Keratinocyte (primary cell): ENCODE data around the gene DLG5. TPM values are rescaled to one million over a fixed set of nuclear protein-coding genes. Genes with fewer than 3 reads are reported as not detected.
A peak's percentile ranks its signal among the peaks of the same experiment; 100 is the strongest.

Experiments
- DNase-seq: peaks from one replicate; pipeline ENCODE4 v3.0.0-alpha.2; 2011; ENCODE audit warnings: low read depth, missing footprints, low spot score
- FAIRE-seq: peaks from 2 replicates; lab custom pipeline; 2011; peaks lifted over from hg19 to GRCh38; lab: Jason Lieb, UNC
- H2AFZ ChIP-seq: 2 replicates; pipeline ENCODE4 v1.6.0; 2012; ENCODE audit warnings: low read length, control low read depth, inconsistent platforms; ENCODE audit not compliant: control insufficient read depth
- H3K27ac ChIP-seq: 2 replicates; pipeline ENCODE4 v1.5.1; 2011; ENCODE audit warnings: low read length; ENCODE audit not compliant: control insufficient read depth, insufficient read depth
- H3K27me3 ChIP-seq: 3 replicates; pipeline ENCODE4 v1.6.0; 2011; ENCODE audit warnings: low read length; ENCODE audit not compliant: control insufficient read depth, insufficient read depth; ENCODE audit errors: extremely low read depth
- H3K36me3 ChIP-seq, 2 experiments: 2 replicates in 1 of 2; 3 replicates in 1 of 2; pipeline ENCODE4 v1.5.1; 2011; ENCODE audit warnings: low read length in 2 of 2, mild to moderate bottlenecking in 1 of 2; ENCODE audit not compliant: control insufficient read depth in 2 of 2, insufficient read depth in 2 of 2; ENCODE audit errors: extremely low read depth in 1 of 2
- H3K4me1 ChIP-seq: 3 replicates; pipeline ENCODE4 v1.5.1; 2011; ENCODE audit warnings: low read length; ENCODE audit not compliant: control insufficient read depth, insufficient read depth; ENCODE audit errors: extremely low read depth
- H3K4me2 ChIP-seq: 3 replicates; pipeline ENCODE4 v1.6.0; 2011; ENCODE audit warnings: low read depth, low read length; ENCODE audit not compliant: control insufficient read depth, insufficient read depth; ENCODE audit errors: extremely low read depth
- H3K4me3 ChIP-seq, 3 experiments: fragments of 200-600 bp in 1 of 3; sonication (generic) in 1 of 3; 2 replicates in 2 of 3; 3 replicates in 1 of 3; pipeline ENCODE4 v1.5.1; 2011 to 2016; ENCODE audit warnings: low read length in 3 of 3, mild to moderate bottlenecking in 3 of 3, control low read depth in 2 of 3, inconsistent platforms in 1 of 3, low read depth in 1 of 3, mixed read lengths in 1 of 3, mixed run types in 1 of 3, moderate library complexity in 1 of 3; ENCODE audit not compliant: control insufficient read depth in 2 of 3, insufficient read depth in 2 of 3; ENCODE audit errors: extremely low read depth in 1 of 3
- H3K79me2 ChIP-seq: 2 replicates; pipeline ENCODE4 v1.6.0; 2012; ENCODE audit warnings: low read length; ENCODE audit not compliant: control insufficient read depth, insufficient read depth
- H3K9ac ChIP-seq: 3 replicates; pipeline ENCODE4 v1.6.0; 2011; ENCODE audit warnings: low read length; ENCODE audit not compliant: control insufficient read depth, insufficient read depth; ENCODE audit errors: extremely low read depth
- H3K9me1 ChIP-seq: 3 replicates; pipeline ENCODE4 v1.6.0; 2011; ENCODE audit warnings: low read length; ENCODE audit not compliant: control insufficient read depth, insufficient read depth; ENCODE audit errors: extremely low read depth
- H3K9me3 ChIP-seq: 2 replicates; pipeline ENCODE4 v1.5.1; 2012; ENCODE audit warnings: low read depth, low read length; ENCODE audit not compliant: control insufficient read depth
- H4K20me1 ChIP-seq: 3 replicates; pipeline ENCODE4 v1.6.0; 2011; ENCODE audit warnings: low read length; ENCODE audit not compliant: control insufficient read depth, insufficient read depth; ENCODE audit errors: extremely low read depth
- EZH2 ChIP-seq: IDR thresholded peaks from one replicate; pipeline ENCODE4 v1.6.1; 2012; ENCODE audit warnings: inconsistent platforms, mild to moderate bottlenecking, low read length, moderate library complexity
- dilution Hi-C: fragments of 300-500 bp; cut with MboI; formaldehyde crosslinking; loops from one replicate; pipeline ENCODE4 v1.7.0; 2020; ENCODE audit warnings: low sequenced_read_pairs; ENCODE audit not compliant: extremely low pct_ligation_motif_present
- polyA plus RNA-seq, 5 experiments: library from polyadenylated mRNA; depleted of rRNA in 3 of 5; stranded (reverse) in 3 of 5; stranded (forward) in 1 of 5; unstranded in 1 of 5; fragments of >200 nt; gene quantifications; 1 replicate in 1 of 5; 2 replicates in 3 of 5; 3 replicates in 1 of 5; pipeline versions ENCODE4 v1.2.1 to v1.2.3, GENCODE V29; 2011 to 2012; ENCODE audit warnings: missing spikeins in 2 of 5, low read depth in 1 of 5, low replicate concordance in 1 of 5
- TF ChIP-seq, protein P1 (sequence below), 3 experiments: IDR thresholded peaks in 1 of 3; conservative IDR thresholded peaks in 1 of 3; optimal IDR thresholded peaks in 1 of 3; 2 replicates in 2 of 3; 3 replicates in 1 of 3; pipeline versions ENCODE3 to v1.5.1; 2011; ENCODE audit warnings: low read length in 3 of 3, mild to moderate bottlenecking in 3 of 3, moderate library complexity in 2 of 3, control low read depth in 1 of 3, inconsistent platforms in 1 of 3; ENCODE audit not compliant: insufficient read depth in 2 of 3; ENCODE audit errors: extremely low read depth in 1 of 3

Gene DLG5
- polyA plus RNA-seq, 1 donor (not counting 4 experiments of a cell fraction or from before 2014, with no cell fraction given), result 17.2 TPM

- Histone ChIP-seq H3K9ac (no peak overlapping the region), H3K4me1 (peaks cover 4% of the 10 kb centered on the region), H3K79me2 (no peaks in the 10 kb centered on the region), H3K27me3 (no peaks in the 10 kb centered on the region), H4K20me1 (peaks cover 4% of the 10 kb centered on the region), H3K27ac (peak overlapping the region; percentile 56), H3K4me2 (no peak overlapping the region), H3K36me3 (peaks cover 40 to 43% of the 10 kb centered on the region in 2 experiments), H2AFZ (no peak overlapping the region), H3K9me1 (no peaks in the 10 kb centered on the region), H3K4me3 (no peak overlapping the region), H3K9me3 (no peaks in the 10 kb centered on the region)
- dilution Hi-C loops, result no loop called here
- DNase-seq (no peak), FAIRE-seq (no peak)
- TF ChIP-seq EZH2, result no peak
- TF ChIP-seq, protein P1, sequence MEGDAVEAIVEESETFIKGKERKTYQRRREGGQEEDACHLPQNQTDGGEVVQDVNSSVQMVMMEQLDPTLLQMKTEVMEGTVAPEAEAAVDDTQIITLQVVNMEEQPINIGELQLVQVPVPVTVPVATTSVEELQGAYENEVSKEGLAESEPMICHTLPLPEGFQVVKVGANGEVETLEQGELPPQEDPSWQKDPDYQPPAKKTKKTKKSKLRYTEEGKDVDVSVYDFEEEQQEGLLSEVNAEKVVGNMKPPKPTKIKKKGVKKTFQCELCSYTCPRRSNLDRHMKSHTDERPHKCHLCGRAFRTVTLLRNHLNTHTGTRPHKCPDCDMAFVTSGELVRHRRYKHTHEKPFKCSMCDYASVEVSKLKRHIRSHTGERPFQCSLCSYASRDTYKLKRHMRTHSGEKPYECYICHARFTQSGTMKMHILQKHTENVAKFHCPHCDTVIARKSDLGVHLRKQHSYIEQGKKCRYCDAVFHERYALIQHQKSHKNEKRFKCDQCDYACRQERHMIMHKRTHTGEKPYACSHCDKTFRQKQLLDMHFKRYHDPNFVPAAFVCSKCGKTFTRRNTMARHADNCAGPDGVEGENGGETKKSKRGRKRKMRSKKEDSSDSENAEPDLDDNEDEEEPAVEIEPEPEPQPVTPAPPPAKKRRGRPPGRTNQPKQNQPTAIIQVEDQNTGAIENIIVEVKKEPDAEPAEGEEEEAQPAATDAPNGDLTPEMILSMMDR (optimal IDR thresholded peaks at IDR 0.05 in 1 of 3, IDR thresholded peaks at IDR 0.05 in 1 of 3, conservative IDR thresholded peaks at IDR 0.05 in 1 of 3; ENCODE audit: extremely low read depth in 1 of 3, insufficient read depth in 2 of 3, low read length in 3 of 3), result no peak
Measured at GRCh38 chr10:77800738-77801266, 125.8 kb downstream of the DLG5 start.

DNA sequence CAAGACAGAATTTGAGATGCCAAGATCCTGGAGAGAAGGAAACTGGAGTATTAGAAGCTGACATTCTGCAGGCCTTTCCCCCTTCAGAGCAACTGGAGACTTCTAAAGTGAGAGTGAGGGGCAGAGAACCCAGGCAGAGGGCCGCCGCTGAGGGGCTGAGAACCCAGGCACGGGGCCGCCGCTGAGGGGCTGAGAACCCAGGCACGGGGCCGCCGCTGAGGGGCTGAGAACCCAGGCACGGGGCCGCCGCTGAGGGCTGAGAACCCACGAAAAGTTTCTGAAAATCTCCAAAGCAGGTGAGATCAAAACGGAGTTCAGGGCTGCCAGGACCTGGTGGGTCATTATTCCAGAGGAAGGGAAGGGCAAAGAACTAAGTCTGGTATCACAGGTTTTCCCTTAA is 126.2 kb downstream of the DLG5 start:
- no peak overlapping the region for H3K4me2 ChIP-seq
- H3K36me3 ChIP-seq, result peaks cover 36 to 43% of the 10 kb centered on the region in 2 experiments
- no peak for FAIRE-seq

DNA sequence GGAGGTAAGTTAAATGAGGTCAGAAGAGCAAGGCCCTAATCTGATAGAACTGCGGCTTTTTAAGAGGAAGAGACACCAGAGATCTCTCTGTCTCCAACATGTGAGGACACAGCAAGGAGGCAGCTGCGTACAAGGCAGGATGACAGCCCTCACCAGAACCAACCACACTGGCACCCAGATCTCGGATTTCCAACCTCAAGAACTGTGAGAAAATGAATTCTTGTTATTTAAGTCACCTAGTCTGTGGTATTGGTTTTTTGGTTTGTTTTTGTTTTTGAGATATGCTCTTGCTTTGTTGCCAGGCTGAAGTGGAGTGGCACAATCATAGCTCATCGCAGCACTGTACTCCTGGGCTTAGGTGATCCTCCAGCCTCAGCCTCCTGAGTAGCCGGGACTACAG is 127.2 kb downstream of the DLG5 start:
- H2AFZ ChIP-seq, result no peak overlapping the region
- FAIRE-seq (no peak), DNase-seq (no peak)
- peaks cover 4% of the 10 kb centered on the region for H3K4me1 ChIP-seq
- no peaks in the 10 kb centered on the region for H3K9me3 ChIP-seq
- peaks cover 4% of the 10 kb centered on the region for H4K20me1 ChIP-seq
- no peaks in the 10 kb centered on the region for H3K79me2 ChIP-seq
- no peak overlapping the region for H3K9ac ChIP-seq
- no peak overlapping the region for H3K4me3 ChIP-seq
- peaks cover 29 to 46% of the 10 kb centered on the region in 2 experiments for H3K36me3 ChIP-seq
- dilution Hi-C loops, result no loop called here
- no peaks in the 10 kb centered on the region for H3K27me3 ChIP-seq
- TF ChIP-seq, protein P1 (optimal IDR thresholded peaks at IDR 0.05 in 1 of 3, IDR thresholded peaks at IDR 0.05 in 1 of 3, conservative IDR thresholded peaks at IDR 0.05 in 1 of 3; ENCODE audit: extremely low read depth in 1 of 3, insufficient read depth in 2 of 3, low read length in 3 of 3), result no peak
- TF ChIP-seq EZH2, result no peak
- no peak overlapping the region for H3K4me2 ChIP-seq
- no peaks in the 10 kb centered on the region for H3K9me1 ChIP-seq
- H3K27ac ChIP-seq, result no peak overlapping the region

More for the DNA sequence above, 126.2 kb downstream of the DLG5 start:
- Histone ChIP-seq H3K27me3 (no peaks in the 10 kb centered on the region), H3K4me1 (peaks cover 4% of the 10 kb centered on the region), H2AFZ (no peak overlapping the region), H3K79me2 (no peaks in the 10 kb centered on the region), H3K9ac (no peak overlapping the region), H3K9me1 (no peaks in the 10 kb centered on the region), H3K27ac (no peak overlapping the region), H4K20me1 (peaks cover 4% of the 10 kb centered on the region), H3K4me3 (no peak overlapping the region), H3K9me3 (no peaks in the 10 kb centered on the region)
- dilution Hi-C loops, result no loop called here
- TF ChIP-seq EZH2, result no peak
- DNase-seq, result no peak
